HG03045 (cell line): Measurements from ENCODE around the gene NSUN6.

Experiments used
- ATAC-seq: cut with Tn5 transposase; IDR thresholded peaks from one replicate; pipeline ENCODE4 v1.9.1; 2021; ENCODE audit warnings: mild to moderate bottlenecking, moderate library complexity; ENCODE audit not compliant: unreplicated experiment

Gene NSUN6, protein sequence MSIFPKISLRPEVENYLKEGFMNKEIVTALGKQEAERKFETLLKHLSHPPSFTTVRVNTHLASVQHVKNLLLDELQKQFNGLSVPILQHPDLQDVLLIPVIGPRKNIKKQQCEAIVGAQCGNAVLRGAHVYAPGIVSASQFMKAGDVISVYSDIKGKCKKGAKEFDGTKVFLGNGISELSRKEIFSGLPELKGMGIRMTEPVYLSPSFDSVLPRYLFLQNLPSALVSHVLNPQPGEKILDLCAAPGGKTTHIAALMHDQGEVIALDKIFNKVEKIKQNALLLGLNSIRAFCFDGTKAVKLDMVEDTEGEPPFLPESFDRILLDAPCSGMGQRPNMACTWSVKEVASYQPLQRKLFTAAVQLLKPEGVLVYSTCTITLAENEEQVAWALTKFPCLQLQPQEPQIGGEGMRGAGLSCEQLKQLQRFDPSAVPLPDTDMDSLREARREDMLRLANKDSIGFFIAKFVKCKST

DNA sequence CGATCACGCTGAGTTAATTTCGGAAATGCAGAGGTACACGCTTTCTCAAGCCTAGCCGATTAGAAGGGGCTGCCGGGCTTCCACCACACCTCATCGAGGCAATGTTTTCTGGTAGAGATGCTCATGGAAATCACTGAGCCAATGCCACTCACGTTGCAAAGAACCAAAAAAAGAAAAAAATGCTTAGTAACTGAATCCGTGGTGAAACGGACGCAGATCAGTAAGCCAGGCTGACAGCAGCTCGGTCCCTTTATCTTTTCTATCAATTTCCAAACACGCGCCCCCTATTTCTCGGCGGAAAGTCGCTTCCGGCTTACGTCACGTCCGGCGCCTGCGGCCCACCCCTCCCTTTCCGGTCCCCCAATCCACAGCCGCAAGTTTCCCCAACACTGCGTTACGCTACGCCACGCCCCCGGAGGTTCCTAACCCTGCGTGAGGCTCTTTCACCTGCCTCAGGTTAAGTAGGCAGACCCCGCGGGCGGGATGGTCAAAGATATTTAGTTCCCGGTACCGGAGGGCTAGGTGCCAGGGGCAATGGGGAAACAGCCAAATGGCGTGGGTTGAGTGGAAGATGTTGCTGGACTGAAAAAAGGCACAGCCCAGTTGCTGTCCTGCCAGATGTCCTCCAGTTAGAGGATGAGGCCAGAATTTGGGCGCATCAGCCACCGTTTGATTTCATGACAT, at the start of gene NSUN6:
TSS of gene NSUN6 (minus strand) at position 264 of the 684 bp plus-strand sequence. CDS start 384 bp downstream, outside the sequence.
- ATAC-seq = peak; percentile 99

DNA sequence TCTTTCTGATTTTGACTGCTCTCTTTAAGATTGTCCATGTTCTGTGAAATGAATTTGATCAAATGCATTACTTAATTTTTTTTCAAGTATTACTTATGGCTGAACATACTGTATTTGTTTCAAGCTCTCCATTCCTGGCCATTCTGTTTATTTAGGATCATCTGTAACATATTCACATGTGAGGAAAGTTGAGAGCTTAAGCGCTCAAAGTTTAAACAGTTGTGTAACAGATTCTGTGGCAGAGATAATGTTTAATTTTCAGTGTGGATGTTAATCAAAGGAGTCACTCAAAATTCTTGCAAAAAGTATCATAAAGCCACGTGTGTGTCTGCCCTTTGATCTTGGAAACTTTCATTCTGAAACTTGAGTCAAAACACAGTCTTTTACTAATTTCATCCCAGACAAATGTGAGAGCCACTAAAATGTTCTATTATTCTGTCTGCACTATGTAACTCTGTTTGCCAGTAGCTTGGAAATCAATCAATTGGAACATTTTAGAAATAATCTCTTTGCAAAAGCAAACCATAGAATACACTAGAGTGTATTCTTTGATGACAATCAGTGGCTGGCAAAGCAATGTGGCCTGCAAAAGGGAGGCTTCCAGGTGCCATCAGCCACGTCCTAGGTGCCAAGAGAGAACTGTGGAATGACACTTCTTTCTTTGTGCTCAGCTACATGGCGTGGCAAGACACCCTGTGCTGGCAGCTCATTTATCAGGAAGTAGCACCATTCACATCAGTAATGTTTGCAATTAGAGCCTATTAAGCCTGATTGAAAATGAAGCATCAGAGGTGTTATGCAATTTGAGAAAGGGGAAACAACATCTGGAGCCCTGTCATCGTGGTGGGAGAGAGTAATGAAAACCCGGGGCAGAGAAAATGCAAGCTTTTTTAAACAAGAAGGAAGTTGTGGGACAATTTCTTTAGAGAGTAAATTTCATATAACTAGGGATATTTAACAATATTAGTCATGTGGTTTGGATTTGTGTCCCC, 48.8 kb upstream of the NSUN6 start:
- ATAC-seq = no peak

DNA sequence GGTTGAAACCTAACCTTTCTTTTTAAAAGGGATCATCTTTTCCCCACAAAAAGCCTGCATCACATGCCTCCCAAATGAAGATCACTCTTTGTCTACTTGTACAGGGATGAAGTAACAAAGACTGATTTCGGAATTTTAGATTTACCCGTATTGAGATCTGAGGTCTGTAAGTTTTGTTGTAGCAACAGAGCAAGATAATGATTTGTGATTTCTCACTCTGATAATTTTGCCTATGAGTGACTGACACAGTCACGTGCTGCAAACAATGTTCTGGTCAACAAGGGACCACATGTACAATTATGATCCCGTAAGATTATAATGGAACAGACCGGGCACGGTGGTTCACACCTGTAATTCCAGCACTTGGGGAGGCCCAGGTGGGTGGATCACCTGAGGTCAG, 39.2 kb upstream of the NSUN6 start:
- no peak for ATAC-seq

DNA sequence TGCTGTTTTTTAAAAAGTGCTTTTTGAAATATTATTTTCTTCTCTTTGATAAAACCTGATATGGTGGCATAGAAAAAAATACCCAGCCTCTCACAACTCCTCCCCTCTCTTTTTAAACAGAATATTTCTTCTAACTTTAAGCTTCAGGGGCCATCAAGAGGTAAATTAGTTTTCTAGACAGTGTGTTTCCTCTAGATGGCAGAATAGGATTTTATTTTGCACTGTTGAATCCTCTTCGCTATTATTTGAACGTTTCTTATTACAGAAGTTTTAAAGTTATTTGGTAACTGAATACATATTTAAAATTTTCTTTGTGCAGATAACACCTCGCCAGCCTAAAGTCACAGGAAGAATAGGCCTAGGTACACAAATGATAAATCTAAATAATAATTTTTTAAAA, 38.1 kb upstream of the NSUN6 start:
- ATAC-seq = no peak

DNA sequence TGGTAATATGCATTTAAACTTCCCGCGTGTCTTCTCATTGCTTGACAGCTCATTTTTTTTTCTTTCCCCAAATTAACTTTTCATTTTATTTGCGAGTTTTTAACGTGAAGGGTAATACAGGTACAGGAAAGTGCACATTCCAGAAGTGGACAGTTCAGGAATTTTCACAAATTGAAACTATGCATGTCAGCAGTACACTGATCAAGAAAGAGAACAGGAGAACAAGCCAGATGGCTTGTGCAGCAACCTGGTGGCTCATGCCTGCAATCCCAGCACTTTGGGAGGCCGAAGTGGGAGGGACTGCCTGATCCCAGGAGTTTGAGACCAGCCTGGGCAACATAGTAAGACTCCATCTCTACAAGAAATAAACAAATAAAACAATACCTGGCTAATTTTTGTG, 36.3 kb upstream of the NSUN6 start:
- no peak for ATAC-seq

DNA sequence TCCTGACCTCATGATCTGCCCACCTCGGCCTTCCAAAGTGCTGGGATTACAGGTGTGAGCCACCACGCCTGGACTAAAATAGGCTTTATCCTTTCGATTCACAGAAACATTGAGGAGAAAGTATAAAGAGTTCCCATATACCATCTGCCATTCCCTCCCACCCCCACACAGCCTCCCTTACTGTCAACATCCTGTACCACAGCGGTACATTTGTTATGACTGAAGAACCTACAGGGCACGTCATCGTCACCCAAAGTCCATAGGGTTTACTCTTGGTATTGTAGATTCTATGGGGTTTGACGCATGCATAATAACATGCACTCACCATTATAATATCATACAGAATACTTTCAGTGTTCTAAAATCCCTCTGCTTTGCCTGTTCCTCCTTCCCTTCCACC, 35.8 kb upstream of the NSUN6 start:
- no peak for ATAC-seq

DNA sequence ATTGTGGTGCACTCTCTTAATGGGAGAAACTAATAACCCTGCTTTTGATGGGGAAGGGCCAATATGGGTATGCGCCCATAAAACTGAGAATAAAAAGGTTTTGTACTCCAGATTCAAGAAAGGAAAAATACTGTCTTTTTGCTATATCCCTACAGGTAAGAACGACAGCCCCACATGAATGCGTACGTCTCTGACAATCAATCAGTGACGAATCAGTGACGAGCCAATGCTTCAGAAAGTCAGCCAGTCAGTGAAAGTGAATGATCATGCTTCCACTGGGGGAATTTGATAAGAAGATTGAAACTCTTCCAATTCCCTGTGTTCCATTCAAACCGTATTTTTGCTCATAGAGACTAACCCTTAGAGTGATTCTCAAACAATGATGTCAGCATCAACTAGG, 34.2 kb upstream of the NSUN6 start:
- ATAC-seq = no peak

DNA sequence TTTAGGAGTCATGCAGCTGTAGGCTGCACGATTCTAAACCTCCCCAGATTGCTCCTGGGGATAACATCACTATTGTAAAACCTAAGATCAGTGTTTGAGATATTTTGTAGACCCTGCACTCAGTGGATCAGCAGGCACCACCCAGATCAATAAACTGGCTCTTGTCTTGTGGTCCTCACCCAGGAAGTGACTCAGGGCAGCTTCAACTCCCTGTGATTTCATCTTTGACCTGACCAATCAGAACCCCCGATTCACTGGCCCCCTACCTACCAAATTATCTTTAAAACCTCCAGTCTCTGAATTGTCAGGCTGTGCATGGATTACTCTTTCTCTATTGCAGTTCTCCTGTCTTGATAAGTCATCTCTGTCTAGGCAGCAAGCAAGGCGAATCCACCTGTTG, 33.6 kb upstream of the NSUN6 start:
- no peak for ATAC-seq

DNA sequence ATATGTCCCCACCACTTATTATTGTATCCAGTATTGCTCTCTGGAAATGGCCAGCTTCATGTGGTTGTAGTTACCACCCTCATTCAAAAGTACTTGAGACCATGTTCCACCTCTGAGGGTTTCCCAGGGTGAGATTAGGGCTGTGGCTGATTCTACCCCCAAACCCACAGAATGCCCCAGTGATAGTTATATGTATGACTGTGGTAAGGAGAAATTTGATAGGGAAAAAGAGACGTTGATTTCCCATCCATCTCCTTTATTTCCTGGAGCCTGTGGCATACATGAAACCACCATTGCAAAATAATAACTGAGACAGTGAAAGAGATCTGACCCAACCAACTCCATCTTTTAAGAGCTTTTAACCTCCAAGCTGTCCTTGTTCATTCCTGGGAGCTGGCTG, 33.0 kb upstream of the NSUN6 start:
- ATAC-seq = no peak

DNA sequence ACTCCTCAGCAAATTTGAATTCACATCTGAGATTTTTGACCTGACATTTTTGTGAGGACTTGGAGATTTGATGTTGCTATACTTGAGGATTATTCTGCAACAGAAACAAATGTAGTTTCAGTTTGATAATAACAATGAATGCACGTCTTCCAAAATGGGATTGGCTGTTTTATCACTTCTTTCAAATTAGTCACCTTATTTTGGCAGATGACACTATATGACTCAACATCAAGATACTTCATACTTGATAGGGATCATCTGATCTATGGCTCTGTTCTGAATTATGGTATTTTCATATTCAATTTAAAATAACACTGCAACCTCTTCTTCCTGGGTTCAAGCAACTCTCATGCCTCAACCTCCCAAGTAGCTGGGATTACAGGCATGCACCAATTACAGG, 32.0 kb upstream of the NSUN6 start:
- no peak for ATAC-seq

DNA sequence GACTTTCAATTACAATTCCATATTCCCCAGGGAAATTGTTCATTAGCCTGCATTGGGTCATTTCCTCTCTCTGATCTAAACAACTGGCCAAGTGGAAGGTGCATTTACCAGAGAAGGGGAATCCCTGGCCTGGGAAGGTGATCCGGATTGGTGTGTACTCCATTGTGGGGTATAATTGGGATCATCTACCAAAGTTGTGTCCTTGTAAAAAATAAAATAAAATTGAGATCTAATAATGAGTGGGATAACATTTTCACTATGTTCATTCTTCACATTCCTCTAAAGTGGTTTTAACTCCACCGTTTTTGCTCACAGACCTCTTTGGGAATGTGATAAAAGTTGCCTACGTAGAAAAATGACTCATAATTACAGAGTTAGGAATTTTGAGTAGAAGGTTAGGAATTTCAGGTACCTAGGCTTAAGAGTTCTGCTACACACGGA, 30.6 kb upstream of the NSUN6 start:
- no peak for ATAC-seq

DNA sequence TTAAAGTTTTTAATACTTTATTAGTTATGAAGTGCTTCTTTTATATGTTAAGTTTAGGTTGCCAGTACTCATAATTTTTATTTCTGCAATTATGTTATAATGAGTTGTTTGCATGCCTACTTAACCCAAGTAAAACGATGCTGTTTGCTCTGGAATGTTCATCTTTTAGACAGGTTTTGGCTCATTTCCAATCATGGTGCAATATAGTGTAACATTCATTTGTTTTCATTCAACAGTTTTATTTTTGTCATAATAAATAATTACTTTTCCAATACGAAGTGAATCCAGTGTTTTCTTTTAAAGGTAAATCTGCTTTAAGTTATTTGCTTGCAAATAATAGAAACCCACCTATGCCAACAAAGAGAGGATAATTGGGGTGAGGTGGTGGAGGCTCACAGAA, 30.0 kb upstream of the NSUN6 start:
- no peak for ATAC-seq

DNA sequence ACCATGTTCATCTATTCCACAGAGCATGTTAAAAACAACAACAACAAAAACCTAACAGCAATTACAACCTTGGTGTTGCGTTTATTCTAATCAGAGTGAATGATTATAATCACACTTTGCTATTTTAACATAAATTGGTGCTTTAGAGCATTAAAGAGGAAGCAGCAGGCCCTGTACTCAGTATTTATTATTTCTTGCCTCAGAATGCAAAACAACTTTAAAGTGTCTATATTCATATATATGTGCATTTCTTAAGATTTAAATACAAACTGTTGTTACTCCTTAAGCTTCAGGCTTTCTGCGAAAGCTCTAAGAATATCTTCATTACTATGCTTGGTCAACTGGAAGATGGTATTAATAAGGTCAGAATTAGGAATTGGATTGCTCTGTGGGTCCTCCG, 29.4 kb upstream of the NSUN6 start:
- ATAC-seq = no peak

DNA sequence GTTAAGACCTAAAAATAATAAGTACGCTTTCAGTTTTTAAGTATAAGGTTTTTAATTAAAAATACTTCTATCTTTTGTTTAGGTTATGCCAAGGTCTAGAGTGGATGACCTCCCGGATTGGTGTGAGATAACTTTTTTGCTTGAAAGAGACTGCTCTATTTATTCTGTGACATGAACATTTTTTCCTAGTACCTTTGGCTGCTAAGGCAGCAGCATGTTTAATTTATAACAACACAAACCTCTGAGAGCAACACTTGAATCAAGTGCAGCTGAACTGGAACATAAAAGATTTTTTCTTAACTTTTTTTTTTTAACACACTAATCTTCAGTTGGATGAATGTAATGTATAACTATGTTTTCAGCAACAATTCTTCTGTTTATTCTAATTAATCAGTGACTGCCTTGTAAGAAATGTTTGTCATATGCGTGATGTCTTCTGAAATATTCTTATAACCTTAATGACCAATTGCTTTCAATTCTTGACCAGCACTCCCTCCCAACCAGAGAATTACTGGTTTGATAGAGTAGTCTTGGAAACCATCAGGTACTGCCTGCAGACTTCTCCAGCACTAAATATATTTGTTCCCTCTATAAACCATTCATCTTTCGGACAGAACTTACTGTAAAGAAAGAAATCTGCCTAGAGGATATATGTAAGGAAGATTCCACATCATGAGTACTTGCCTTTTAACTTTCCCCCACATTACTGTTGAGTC, 23.9 kb upstream of the NSUN6 start:
- ATAC-seq = no peak

DNA sequence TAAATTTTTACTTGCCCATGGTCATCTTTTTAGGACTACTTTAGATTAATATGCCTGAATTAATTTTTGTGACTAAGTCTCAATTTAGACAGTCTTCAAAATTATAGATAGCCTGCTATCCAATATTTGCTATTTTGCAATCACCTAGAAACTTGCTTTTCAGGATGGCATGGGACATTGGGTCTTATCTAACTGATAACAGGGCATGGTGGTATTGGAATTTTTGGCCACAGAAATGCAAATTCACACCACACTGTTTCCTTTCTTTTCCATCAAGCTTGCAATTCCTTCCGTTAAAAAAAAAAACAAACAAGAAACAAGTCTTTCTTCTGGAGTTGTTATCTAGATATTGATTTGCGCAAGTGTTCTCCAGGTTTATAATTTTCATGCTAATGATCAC, 16.6 kb upstream of the NSUN6 start:
- ATAC-seq = no peak

DNA sequence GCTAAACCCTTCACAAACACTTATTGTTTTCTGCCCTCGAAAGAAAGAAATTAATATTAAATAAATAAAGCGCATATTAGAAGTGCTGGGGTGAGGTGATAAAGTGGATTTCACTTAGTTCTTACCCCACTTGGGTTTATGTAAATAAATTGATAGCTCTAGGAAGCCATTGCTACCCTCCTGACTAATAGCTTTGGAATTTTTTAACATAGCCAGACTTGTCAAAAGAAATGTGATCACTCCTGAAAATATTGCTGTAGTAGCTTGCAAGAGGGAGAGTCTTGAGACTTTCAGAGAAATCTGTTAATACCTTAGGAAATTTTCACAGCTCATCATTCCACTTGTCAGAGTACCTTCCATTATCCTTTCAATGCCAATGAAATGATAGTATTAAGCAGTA, 15.4 kb upstream of the NSUN6 start:
- ATAC-seq = no peak

DNA sequence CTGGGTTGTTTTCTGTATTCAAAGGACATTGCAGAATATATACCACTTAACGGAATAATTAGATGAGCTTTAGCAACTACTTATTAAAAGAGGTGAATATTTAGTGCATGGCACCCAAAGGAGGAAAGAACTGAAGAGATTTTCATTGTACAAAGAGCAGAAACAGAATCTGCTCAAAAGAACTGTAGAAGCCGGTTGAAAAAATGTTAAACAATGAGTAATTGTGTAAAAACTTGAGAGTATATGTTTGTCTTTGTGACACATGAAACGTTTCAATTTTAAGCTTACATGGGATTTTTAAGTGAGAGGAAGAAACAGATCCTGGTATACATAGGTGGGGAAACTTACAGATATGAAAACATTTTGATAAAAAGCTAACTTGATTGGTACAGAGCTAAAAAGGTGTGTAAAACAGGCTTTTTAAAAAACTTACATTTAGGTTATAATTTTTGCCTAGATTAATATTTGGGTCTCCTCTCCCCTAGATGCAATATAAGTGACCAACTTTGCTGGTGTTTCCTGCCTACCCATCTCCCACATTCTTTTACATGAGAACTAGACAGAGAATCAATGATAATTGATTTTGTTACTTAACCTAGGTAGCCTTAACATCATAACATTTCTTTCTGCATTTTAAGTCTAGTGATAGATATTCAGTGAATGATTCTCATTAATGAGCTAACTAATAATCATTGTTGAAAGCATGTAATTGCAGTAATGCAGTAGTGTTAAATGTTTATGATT, 14.6 kb upstream of the NSUN6 start:
- ATAC-seq = no peak

DNA sequence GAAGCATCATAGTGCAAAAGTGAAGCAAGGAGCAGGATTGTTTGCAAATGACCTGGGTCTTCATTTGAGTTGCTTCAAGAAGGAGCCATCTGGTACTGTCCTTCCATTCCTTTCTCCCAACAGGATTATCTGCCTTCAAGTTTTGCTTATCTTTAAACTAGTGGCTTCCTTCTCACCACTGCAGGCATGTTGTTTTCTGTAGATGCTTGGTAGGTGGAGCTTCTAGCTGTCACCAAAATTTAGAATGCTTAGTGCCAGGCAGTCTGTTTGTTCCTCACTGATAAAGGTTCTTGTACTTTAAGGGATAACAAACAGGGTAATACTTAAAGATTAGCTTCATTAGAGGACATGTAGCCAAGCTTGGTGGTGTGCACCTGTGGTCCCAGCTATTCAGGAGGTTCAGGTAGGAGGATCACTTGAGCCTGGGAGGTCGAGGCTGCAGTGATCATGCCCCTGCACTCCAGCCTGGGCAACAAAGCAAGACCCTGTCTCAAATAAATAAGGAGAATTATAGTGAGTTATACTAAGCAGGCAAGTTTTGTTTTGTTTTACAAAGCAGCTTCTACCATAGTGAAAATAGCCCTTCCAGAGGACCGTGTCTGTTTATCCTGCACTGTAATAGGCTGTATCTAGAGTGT, 13.6 kb upstream of the NSUN6 start:
- no peak for ATAC-seq

DNA sequence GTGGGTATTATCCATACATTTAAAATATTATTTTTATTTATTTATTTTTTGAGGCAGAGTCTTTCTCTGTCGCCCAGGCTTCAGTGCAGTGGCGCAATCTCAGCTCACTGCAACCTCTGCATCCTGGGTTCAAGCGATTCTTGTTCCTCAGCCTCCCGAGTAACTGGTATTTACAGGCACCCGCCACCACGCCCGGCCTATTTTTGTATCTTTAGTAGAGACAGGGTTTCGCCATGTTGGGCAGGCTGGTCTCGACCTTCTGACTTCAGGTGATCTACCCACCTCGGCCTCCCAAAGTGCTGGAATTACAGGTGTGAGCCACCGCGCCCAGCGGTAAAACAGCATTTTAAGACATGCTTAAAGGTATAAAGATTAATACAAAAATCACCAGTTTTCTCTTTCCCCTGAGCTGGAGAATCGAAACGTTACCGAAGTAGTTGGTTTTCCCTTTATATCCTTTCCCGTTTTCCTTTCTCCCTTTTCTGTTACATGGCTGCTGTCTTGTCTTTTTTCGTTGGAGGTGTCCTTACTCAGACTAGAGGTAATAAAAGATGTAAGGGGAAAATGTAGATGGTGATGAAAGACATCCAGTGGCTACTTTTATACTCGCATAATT, 9.5 kb upstream of the NSUN6 start:
- ATAC-seq = no peak
